Stimulated activated naive CD8-positive, alpha-beta T cell treated with anti-CD3 and anti-CD28 coated beads, Interleukin-15, Interleukin-2, amounts not matched to agents 100 ng/mL and 50 ng/mL, for 24 hours (primary cell): ENCODE results near the gene RAB31.

Experiments used
- H3K27ac Mint-ChIP-seq: one replicate; pipeline ENCODE4 v1.8.0; 2021; ENCODE audit warnings: mild to moderate bottlenecking, mixed read lengths
- H3K27me3 Mint-ChIP-seq: one replicate; pipeline ENCODE4 v1.8.0; 2021; ENCODE audit warnings: mixed read lengths
- H3K36me3 Mint-ChIP-seq: one replicate; pipeline ENCODE4 v1.8.0; 2021; ENCODE audit warnings: low read depth, mixed read lengths
- H3K4me1 Mint-ChIP-seq: one replicate; pipeline ENCODE4 v1.8.0; 2021; ENCODE audit warnings: low read depth, mixed read lengths
- H3K4me3 Mint-ChIP-seq: one replicate; pipeline ENCODE4 v1.8.0; 2021; ENCODE audit warnings: mild to moderate bottlenecking, mixed read lengths
- H3K9me3 Mint-ChIP-seq: one replicate; pipeline ENCODE4 v1.8.0; 2021; ENCODE audit warnings: mixed read lengths

The RAB31 gene

DNA sequence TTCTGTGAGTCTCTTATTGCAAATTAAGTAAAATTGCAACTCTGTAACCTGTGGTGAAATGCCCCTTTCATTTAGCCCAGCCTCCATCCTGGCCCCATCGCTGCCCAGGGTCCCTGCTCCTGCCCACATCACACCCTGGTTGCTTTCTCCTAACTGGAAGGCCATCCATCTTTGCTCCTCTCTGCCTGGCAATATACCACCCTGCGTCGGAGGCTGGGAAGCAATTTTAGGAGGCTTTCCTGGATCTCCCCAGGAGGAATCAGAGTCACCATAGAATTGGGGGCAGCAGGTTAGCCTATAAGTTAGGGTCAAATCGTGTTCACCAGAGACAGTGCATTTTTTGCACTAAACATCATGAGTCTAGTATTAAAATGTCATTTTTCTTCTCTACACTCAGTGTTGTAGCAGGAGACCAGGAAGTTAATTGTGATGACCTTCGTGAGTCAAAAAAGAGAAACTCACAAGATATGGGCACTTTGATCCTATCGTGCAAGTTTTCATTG is 163.2 kb downstream of the RAB31 start:
- Mint-ChIP-seq H3K36me3 (no peaks in the 10 kb centered on the region), H3K9me3 (peaks cover 5% of the 10 kb centered on the region), H3K27me3 (peaks cover 18% of the 10 kb centered on the region), H3K27ac (no peak overlapping the region), H3K4me3 (no peak overlapping the region), H3K4me1 (peaks cover 12% of the 10 kb centered on the region)

DNA sequence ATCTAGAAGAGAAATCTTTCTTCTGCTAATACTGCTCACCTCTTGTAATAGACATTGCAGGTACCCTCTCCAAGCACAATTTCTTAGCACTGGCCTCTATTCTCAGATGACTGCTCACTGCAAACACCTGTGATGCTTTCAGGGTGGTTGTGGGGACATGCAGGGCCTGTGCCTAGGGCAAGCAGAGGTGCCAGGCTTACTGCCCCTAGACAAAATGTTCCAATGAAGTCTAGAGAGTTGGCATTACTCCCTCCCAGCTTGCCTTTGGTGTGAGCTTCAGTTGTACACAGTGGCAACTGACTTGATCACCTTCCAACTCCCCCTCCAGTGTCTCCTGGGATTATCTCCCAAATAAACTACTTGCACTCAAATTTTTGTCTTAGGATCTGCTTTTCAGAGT is 164.7 kb downstream of the RAB31 start:
- H3K9me3 Mint-ChIP-seq: no peaks in the 10 kb centered on the region
- peaks cover 23% of the 10 kb centered on the region for H3K4me1 Mint-ChIP-seq
- H3K27ac Mint-ChIP-seq: no peak overlapping the region
- H3K36me3 Mint-ChIP-seq: no peaks in the 10 kb centered on the region
- H3K4me3 Mint-ChIP-seq: no peak overlapping the region
- H3K27me3 Mint-ChIP-seq: peaks cover 18% of the 10 kb centered on the region

DNA sequence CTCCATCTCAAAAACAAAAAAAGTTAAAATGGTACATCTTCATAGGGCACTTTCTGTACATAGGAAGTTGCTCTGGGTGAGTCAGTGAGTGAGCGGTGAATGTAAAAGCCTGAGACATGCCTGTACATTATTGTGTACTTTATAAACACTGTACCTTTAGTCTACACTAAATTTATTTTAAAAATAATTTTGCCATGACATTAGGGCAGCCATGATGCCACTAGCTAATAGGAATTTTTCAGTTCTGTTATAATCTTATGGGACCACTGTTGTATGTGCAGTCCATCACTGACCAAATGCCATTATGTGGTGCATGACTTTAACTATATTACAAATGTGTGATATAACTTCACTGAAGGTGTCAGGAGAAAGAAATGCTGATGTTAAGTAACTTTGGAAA is 166.6 kb downstream of the RAB31 start:
- peaks cover 18% of the 10 kb centered on the region for H3K27me3 Mint-ChIP-seq
- H3K9me3 Mint-ChIP-seq: no peaks in the 10 kb centered on the region
- no peaks in the 10 kb centered on the region for H3K36me3 Mint-ChIP-seq
- no peak overlapping the region for H3K4me3 Mint-ChIP-seq
- H3K4me1 Mint-ChIP-seq: peaks cover 21% of the 10 kb centered on the region
- H3K27ac Mint-ChIP-seq: no peak overlapping the region

- Mint-ChIP-seq H3K27ac (no peak overlapping the region), H3K27me3 (peaks cover 8% of the 10 kb centered on the region), H3K36me3 (no peaks in the 10 kb centered on the region), H3K4me1 (peaks cover 12% of the 10 kb centered on the region), H3K9me3 (no peaks in the 10 kb centered on the region), H3K4me3 (no peak overlapping the region)
These were observed 168.2 kb downstream of the RAB31 start for GRCh38 chr18:9876212-9876866.

- Mint-ChIP-seq H3K36me3 (no peaks in the 10 kb centered on the region), H3K9me3 (no peaks in the 10 kb centered on the region), H3K27me3 (peaks cover 5% of the 10 kb centered on the region), H3K27ac (no peak overlapping the region), H3K4me3 (no peak overlapping the region), H3K4me1 (peaks cover 12% of the 10 kb centered on the region)
These were observed 169.0 kb downstream of the RAB31 start for GRCh38 chr18:9876867-9877654.

- Mint-ChIP-seq H3K4me3 (no peak overlapping the region), H3K36me3 (no peaks in the 10 kb centered on the region), H3K27me3 (peaks cover 5% of the 10 kb centered on the region), H3K9me3 (no peaks in the 10 kb centered on the region), H3K27ac (no peak overlapping the region), H3K4me1 (peaks cover 12% of the 10 kb centered on the region)
These were observed 169.5 kb downstream of the RAB31 start for GRCh38 chr18:9877655-9878014.

DNA sequence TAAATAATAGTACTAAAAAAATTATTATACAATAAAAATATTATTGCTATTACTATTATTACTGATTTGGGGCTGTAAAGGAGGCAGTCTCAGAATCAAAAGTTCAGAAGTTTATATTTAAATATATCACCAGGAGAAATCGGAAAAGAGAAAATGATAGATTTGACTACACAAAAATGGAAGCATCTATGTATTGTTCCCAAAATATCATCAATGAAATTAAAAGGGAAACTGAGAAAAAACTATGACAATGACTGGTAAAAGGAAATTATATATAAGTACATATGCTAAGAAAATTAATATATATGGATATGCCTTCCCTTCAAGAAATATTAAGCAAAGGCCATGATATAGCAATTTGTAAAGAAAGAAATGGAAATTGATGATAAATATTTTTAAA is 170.0 kb downstream of the RAB31 start:
- Mint-ChIP-seq H3K4me1 (peaks cover 12% of the 10 kb centered on the region), H3K4me3 (no peak overlapping the region), H3K27ac (no peak overlapping the region), H3K9me3 (no peaks in the 10 kb centered on the region), H3K36me3 (no peaks in the 10 kb centered on the region), H3K27me3 (peaks cover 5% of the 10 kb centered on the region)

DNA sequence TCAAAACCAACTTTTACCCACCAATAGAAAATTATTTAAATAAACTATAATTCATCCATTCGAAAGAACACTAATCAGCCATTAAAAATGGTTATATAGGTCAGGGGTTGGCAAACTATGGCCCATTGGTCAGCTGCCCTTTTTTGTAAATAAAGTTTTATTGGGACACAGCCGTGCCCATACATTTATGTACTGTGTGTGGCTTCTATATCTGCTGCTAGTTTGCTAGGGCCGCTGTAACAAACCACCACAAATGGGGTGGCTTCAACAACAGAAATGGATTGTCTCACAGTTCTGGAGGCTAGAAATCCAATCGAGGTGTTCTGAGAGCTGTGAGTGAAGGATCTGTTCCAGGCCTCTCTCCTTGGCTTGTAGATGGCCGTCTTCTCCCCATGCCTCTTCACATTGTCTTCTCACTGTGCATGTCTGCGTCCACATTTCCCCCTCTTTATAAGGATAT is 170.7 kb downstream of the RAB31 start:
- H3K9me3 Mint-ChIP-seq: no peaks in the 10 kb centered on the region

GRCh38 chr18:9884090-9884489 is 176.0 kb downstream of the RAB31 start:
- Mint-ChIP-seq H3K27ac (no peak overlapping the region), H3K27me3 (peaks cover 3% of the 10 kb centered on the region), H3K4me1 (no peaks in the 10 kb centered on the region), H3K4me3 (no peak overlapping the region), H3K9me3 (no peaks in the 10 kb centered on the region), H3K36me3 (no peaks in the 10 kb centered on the region)

More for the DNA sequence above, 170.7 kb downstream of the RAB31 start:
- Mint-ChIP-seq H3K4me1 (peaks cover 12% of the 10 kb centered on the region), H3K27ac (no peak overlapping the region), H3K36me3 (no peaks in the 10 kb centered on the region), H3K4me3 (no peak overlapping the region), H3K27me3 (peaks cover 5% of the 10 kb centered on the region)

- no peak overlapping the region for H3K27ac Mint-ChIP-seq
- H3K9me3 Mint-ChIP-seq: no peaks in the 10 kb centered on the region
- no peak overlapping the region for H3K4me3 Mint-ChIP-seq
- no peaks in the 10 kb centered on the region for H3K4me1 Mint-ChIP-seq
- H3K27me3 Mint-ChIP-seq: peaks cover 3% of the 10 kb centered on the region
- H3K36me3 Mint-ChIP-seq: no peaks in the 10 kb centered on the region
These were observed 176.5 kb downstream of the RAB31 start for GRCh38 chr18:9884532-9885140.

- Mint-ChIP-seq H3K4me3 (no peak within 1 kb of the TSS), H3K36me3 (no peaks in the 10 kb centered on the region), H3K4me1 (no peaks in the 10 kb centered on the region), H3K9me3 (no peaks in the 10 kb centered on the region), H3K27me3 (peaks cover 3% of the 10 kb centered on the region), H3K27ac (no peak within 1 kb of the TSS)
These were observed 177.3 kb downstream of the RAB31 start, which contains the start of gene TXNDC2 for GRCh38 chr18:9885170-9886004. TSS of gene TXNDC2 (plus strand) at chr18:9885973. CDS start at chr18:9886681, 708 bp downstream.

DNA sequence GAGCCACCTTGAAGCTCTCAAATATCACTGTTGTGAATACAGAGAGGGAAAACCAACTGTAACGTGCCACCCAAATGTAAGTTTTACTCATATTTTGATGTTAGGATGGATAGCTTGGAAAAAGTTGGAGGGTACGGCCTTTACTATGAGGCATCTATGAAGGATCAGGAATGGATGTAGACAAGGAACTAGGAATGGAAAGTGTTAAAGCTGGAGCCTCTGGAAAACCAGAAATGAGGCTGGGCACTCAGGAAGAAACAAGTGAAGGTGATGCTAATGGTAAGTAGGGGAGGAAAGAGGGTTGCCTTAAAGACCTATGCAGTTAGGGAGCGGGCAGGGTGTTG is 177.9 kb downstream of the RAB31 start:
- no peaks in the 10 kb centered on the region for H3K4me1 Mint-ChIP-seq
- no peak overlapping the region for H3K27ac Mint-ChIP-seq
- H3K9me3 Mint-ChIP-seq: no peaks in the 10 kb centered on the region
- peaks cover 3% of the 10 kb centered on the region for H3K27me3 Mint-ChIP-seq
- no peaks in the 10 kb centered on the region for H3K36me3 Mint-ChIP-seq
- no peak overlapping the region for H3K4me3 Mint-ChIP-seq

GRCh38 chr18:9887992-9888391 is 179.9 kb downstream of the RAB31 start:
- no peak overlapping the region for H3K27ac Mint-ChIP-seq
- no peaks in the 10 kb centered on the region for H3K36me3 Mint-ChIP-seq
- H3K9me3 Mint-ChIP-seq: no peaks in the 10 kb centered on the region
- no peaks in the 10 kb centered on the region for H3K4me1 Mint-ChIP-seq
- H3K27me3 Mint-ChIP-seq: peaks cover 3% of the 10 kb centered on the region
- no peak overlapping the region for H3K4me3 Mint-ChIP-seq

- Mint-ChIP-seq H3K4me1 (no peaks in the 10 kb centered on the region), H3K4me3 (no peak overlapping the region), H3K36me3 (no peaks in the 10 kb centered on the region), H3K9me3 (no peaks in the 10 kb centered on the region), H3K27ac (no peak overlapping the region), H3K27me3 (peaks cover 3% of the 10 kb centered on the region)
These were observed 182.1 kb downstream of the RAB31 start for GRCh38 chr18:9890196-9890595.
